HEK293T (cell line): ENCODE data around the gene BHLHE23.

Experiments
- ARNT ChIP-seq: fragments of 450-650 bp; IDR thresholded peaks from 2 replicates; pipeline ENCODE4 v1.6.1; 2017; ENCODE audit warnings: mild to moderate bottlenecking
- BHLHE40 ChIP-seq: fragments of 450-650 bp; IDR thresholded peaks from 2 replicates; pipeline ENCODE4 v1.6.1; 2016; ENCODE audit warnings: mild to moderate bottlenecking, moderate library complexity, borderline replicate concordance
- CTBP1 ChIP-seq: fragments of 450-650 bp; IDR thresholded peaks from 2 replicates; pipeline ENCODE4 v1.6.1; 2016; ENCODE audit warnings: borderline replicate concordance
- ELF4 ChIP-seq: fragments of 450-650 bp; IDR thresholded peaks from 2 replicates; pipeline ENCODE4 v1.6.1; 2017; ENCODE audit warnings: antibody characterized with exemption
- FOXK2 ChIP-seq: fragments of 450-650 bp; IDR thresholded peaks from 2 replicates; pipeline ENCODE4 v1.6.1; 2016; ENCODE audit warnings: mild to moderate bottlenecking
- FOXM1 ChIP-seq: fragments of 450-650 bp; IDR thresholded peaks from 2 replicates; pipeline ENCODE4 v1.6.1; 2017; ENCODE audit warnings: mild to moderate bottlenecking, borderline replicate concordance
- HDGF ChIP-seq: fragments of 450-650 bp; IDR thresholded peaks from 2 replicates; pipeline ENCODE4 v1.6.1; 2017; ENCODE audit warnings: antibody characterized with exemption, borderline replicate concordance
- LEF1 ChIP-seq: fragments of 450-650 bp; IDR thresholded peaks from 2 replicates; pipeline ENCODE4 v1.6.1; 2017; ENCODE audit warnings: mild to moderate bottlenecking, borderline replicate concordance
- PKNOX1 ChIP-seq: fragments of 450-650 bp; IDR thresholded peaks from 2 replicates; pipeline ENCODE4 v1.6.1; 2016
- SP1 ChIP-seq: fragments of 450-650 bp; IDR thresholded peaks from 2 replicates; pipeline ENCODE4 v1.6.1; 2017
- SUZ12 ChIP-seq: fragments of 450-650 bp; IDR thresholded peaks from 2 replicates; pipeline ENCODE4 v1.6.1; 2016; ENCODE audit warnings: mild to moderate bottlenecking

DNA sequence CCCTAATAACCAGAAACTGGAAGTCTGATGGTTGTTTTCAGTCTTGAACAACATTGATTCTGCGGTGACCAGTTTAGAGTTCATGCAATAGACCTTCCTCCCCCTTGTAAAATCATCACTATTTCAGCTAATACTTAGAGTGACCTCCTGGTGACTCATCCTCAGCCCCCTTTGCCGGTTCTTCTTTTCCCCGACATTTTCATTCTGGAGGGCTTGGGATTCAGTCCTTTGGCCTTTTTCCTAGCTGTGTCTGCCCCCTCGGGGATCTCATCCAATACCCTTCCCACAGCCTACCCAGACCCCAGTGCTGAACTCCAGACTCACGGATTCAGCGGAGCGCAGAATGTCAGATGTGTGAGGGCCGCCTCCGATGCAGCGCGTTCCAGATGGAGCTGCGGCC lies 7.5 kb upstream of the BHLHE23 start:
- TF ChIP-seq ELF4 (no peak), FOXK2 (no peak), CTBP1 (no peak), FOXM1 (no peak), BHLHE40 (no peak), SUZ12 (no peak), PKNOX1 (no peak), SP1 (no peak), HDGF (no peak), ARNT (no peak), LEF1 (no peak)
